A673 (cell line): Measurements from ENCODE around the gene WDFY4. TPM values are rescaled to one million over a fixed set of nuclear protein-coding genes. Genes with fewer than 3 reads are reported as not detected.

Source experiments
- BruUV-seq: library from RNA; stranded (reverse); fragments of 400-500 nt; replicated peaks from 2 replicates; lab custom pipeline; 2021; lab: Mats Ljungman, UMichigan
- CTCF ChIA-PET: fragments of 300-600 bp; sonication (Branson Sonifier 250); formaldehyde crosslinking; loops from one replicate; lab custom pipeline; 2022; ENCODE audit warnings: antibody characterized with exemption; lab: Charles Lee
- POLR2A ChIA-PET: fragments of 300-600 bp; sonication (Branson Sonifier 250); formaldehyde crosslinking; loops from one replicate; lab custom pipeline; 2022; ENCODE audit warnings: antibody characterized with exemption; ENCODE audit not compliant: low non-redundant PET; lab: Charles Lee
- DNase-seq: peaks from one replicate; pipeline ENCODE4 v3.0.0-alpha.2; 2015; ENCODE audit warnings: low spot score
- H3K27ac ChIP-seq: fragments of 200-600 bp; sonication (generic); 2 replicates; pipeline ENCODE4 v1.5.1; 2016; ENCODE audit warnings: mixed run types, low read depth, mild to moderate bottlenecking, mixed read lengths, antibody characterized with exemption, low read length; ENCODE audit not compliant: poor library complexity, severe bottlenecking
- H3K27me3 ChIP-seq: fragments of 200-600 bp; sonication (generic); replicated peaks from 2 replicates; pipeline ENCODE4 v1.6.1; 2017; ENCODE audit warnings: mixed run types, low read depth, mild to moderate bottlenecking, mixed read lengths, antibody characterized with exemption, low read length; ENCODE audit not compliant: insufficient read depth, poor library complexity
- H3K36me3 ChIP-seq: fragments of 200-600 bp; sonication (generic); 2 replicates; pipeline ENCODE4 v1.6.1; 2016; ENCODE audit warnings: mixed run types, mild to moderate bottlenecking, mixed read lengths, antibody characterized with exemption, low read length; ENCODE audit not compliant: insufficient read depth, poor library complexity, severe bottlenecking
- H3K4me1 ChIP-seq: fragments of 200-600 bp; sonication (generic); 2 replicates; pipeline ENCODE4 v1.6.1; 2017; ENCODE audit warnings: mixed run types, mild to moderate bottlenecking, mixed read lengths, antibody characterized with exemption, low read length; ENCODE audit not compliant: insufficient read depth, poor library complexity, severe bottlenecking
- H3K4me3 ChIP-seq: fragments of 200-600 bp; sonication (generic); 2 replicates; pipeline ENCODE4 v1.5.1; 2016; ENCODE audit warnings: low read depth, mixed run types, mild to moderate bottlenecking, mixed read lengths, low read length; ENCODE audit not compliant: poor library complexity, severe bottlenecking
- H3K9me3 ChIP-seq: fragments of 200-600 bp; sonication (generic); 2 replicates; pipeline ENCODE4 v1.6.1; 2016; ENCODE audit warnings: mixed run types, low read depth, mild to moderate bottlenecking, mixed read lengths, antibody characterized with exemption, low read length; ENCODE audit not compliant: poor library complexity, severe bottlenecking
- CTCF ChIP-seq: fragments of 300-800, 200-600 bp; sonication (generic); conservative IDR thresholded peaks from 2 replicates; pipeline ENCODE4 v1.5.1; 2017; ENCODE audit warnings: low read depth, mild to moderate bottlenecking, antibody characterized with exemption, low read length, moderate library complexity, mixed read lengths
- EZH2 ChIP-seq: fragments of 200-600 bp; sonication (generic); IDR thresholded peaks from 2 replicates; pipeline ENCODE4 v1.6.1; 2017; ENCODE audit warnings: borderline replicate concordance, low read depth, mild to moderate bottlenecking, mixed read lengths, antibody characterized with exemption, low read length; ENCODE audit not compliant: poor library complexity, severe bottlenecking
- intact Hi-C: fragments of 100-400 bp; cut with micrococcal nuclease; formaldehyde crosslinking; loops from one replicate; pipeline ENCODE4 v1.10.0; 2022; ENCODE audit not compliant: unreplicated experiment
- total RNA-seq: library from RNA; stranded (reverse); gene quantifications from 2 replicates; pipeline ENCODE4 v1.2.3, GENCODE V29; 2021

Gene WDFY4
- total RNA-seq, 1 experiment from 2014 or later, result not detected

- no peaks in the 10 kb centered on the region for H3K4me1 ChIP-seq
- TF ChIP-seq CTCF, result no peak
- TF ChIP-seq EZH2, result no peak
- H3K9me3 ChIP-seq, result no peaks in the 10 kb centered on the region
- no peak overlapping the region for H3K4me3 ChIP-seq
- ChIA-PET CTCF (interaction anchor here (1.0 kb wide), 1 partner anchor 75 kb away, joined by 3 read pairs; no protein-coding TSS in a partner anchor), POLR2A (no interaction called here)
- no peaks in the 10 kb centered on the region for H3K36me3 ChIP-seq
- peaks cover 15% of the 10 kb centered on the region for H3K27me3 ChIP-seq
- BruUV-seq, result no TSS peak
- intact Hi-C loops, result no loop called here
- H3K27ac ChIP-seq, result no peak overlapping the region
- DNase-seq, result no peak
These were observed 46.5 kb downstream of the WDFY4 start for GRCh38 chr10:48731141-48731540.

- intact Hi-C loops, result no loop called here
- ChIA-PET POLR2A (interaction anchor here (0.7 kb wide), 1 partner anchor 915 kb away, joined by 3 read pairs; no protein-coding TSS in a partner anchor), CTCF (interaction anchor here (1.0 kb wide), 1 partner anchor 75 kb away, joined by 3 read pairs; no protein-coding TSS in a partner anchor)
- BruUV-seq, result no TSS peak
- Histone ChIP-seq H3K27ac (no peak overlapping the region), H3K9me3 (no peaks in the 10 kb centered on the region), H3K36me3 (no peaks in the 10 kb centered on the region), H3K27me3 (peaks cover 15% of the 10 kb centered on the region), H3K4me3 (no peak overlapping the region), H3K4me1 (no peaks in the 10 kb centered on the region)
- no peak for TF ChIP-seq CTCF
- no peak for TF ChIP-seq EZH2
- no peak for DNase-seq
These were observed 47.0 kb downstream of the WDFY4 start for GRCh38 chr10:48731654-48732053.

GRCh38 chr10:48733329-48733728 lies 48.7 kb downstream of the WDFY4 start:
- DNase-seq, result no peak
- no TSS peak for BruUV-seq
- Histone ChIP-seq H3K27ac (no peak overlapping the region), H3K4me3 (no peak overlapping the region), H3K9me3 (no peaks in the 10 kb centered on the region), H3K36me3 (no peaks in the 10 kb centered on the region), H3K4me1 (no peaks in the 10 kb centered on the region), H3K27me3 (peaks cover 11% of the 10 kb centered on the region)
- intact Hi-C loops, result no loop called here
- no peak for TF ChIP-seq EZH2
- no peak for TF ChIP-seq CTCF
- POLR2A ChIA-PET, result no interaction called here
- CTCF ChIA-PET, result no interaction called here
